Measurements from ENCODE around the gene RFTN1.

DNA sequence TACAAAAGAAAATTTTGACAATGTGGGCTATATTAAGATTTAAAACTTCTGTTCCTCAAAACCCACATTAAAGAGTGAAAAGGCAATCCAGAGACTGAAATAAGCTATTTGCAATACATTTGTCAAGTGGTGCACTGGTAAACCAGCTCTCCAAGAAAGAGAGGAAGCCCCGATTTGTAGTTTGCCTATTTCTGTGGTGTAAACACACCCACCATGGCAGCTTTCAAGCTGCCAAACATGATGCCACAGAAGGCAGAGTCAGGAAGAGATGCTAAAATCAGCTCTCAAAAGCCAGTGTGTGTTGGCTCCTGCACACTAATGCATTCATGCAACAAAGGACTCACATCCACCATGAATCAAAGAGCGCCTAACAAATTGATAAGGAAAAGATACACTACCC lies 17.5 kb downstream of the RFTN1 start:
- TF ChIP-seq, protein P1, sequence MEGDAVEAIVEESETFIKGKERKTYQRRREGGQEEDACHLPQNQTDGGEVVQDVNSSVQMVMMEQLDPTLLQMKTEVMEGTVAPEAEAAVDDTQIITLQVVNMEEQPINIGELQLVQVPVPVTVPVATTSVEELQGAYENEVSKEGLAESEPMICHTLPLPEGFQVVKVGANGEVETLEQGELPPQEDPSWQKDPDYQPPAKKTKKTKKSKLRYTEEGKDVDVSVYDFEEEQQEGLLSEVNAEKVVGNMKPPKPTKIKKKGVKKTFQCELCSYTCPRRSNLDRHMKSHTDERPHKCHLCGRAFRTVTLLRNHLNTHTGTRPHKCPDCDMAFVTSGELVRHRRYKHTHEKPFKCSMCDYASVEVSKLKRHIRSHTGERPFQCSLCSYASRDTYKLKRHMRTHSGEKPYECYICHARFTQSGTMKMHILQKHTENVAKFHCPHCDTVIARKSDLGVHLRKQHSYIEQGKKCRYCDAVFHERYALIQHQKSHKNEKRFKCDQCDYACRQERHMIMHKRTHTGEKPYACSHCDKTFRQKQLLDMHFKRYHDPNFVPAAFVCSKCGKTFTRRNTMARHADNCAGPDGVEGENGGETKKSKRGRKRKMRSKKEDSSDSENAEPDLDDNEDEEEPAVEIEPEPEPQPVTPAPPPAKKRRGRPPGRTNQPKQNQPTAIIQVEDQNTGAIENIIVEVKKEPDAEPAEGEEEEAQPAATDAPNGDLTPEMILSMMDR (IDR thresholded peaks at IDR 0.05): no peak
- TF ChIP-seq EP300 (IDR thresholded peaks at IDR 0.05): no peak
- TF ChIP-seq POLR2A (IDR thresholded peaks at IDR 0.05): no peak

Data from ovary (tissue), 3 donors.